ENCODE measurements around the gene ELMO1.

ELMO1 gene

DNA sequence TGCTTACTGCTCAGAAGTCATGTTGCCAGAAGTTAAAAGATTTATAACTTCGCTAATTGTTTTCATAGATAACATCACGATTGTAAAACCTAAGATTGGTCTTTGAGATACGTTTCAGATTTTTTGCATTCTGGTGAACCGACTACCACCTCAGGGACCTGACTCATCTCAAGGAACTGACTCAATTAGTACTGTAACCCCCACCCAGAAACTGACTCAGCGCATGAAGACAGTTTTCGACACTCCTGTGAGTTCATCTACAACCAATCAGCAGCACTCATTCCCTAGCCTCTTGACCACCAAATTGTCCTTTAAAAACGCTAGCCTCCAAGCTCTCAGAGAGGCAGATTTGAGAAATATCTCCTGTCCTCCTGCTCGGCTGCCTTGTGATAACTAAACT lies 72.3 kb downstream of the ELMO1 start:
- no peak overlapping the region for H3K27ac ChIP-seq
- ChIA-PET CTCF (no interaction called here), POLR2A (ENCODE audit: low non-redundant PET) (no interaction called here)
- TF ChIP-seq, protein P1, sequence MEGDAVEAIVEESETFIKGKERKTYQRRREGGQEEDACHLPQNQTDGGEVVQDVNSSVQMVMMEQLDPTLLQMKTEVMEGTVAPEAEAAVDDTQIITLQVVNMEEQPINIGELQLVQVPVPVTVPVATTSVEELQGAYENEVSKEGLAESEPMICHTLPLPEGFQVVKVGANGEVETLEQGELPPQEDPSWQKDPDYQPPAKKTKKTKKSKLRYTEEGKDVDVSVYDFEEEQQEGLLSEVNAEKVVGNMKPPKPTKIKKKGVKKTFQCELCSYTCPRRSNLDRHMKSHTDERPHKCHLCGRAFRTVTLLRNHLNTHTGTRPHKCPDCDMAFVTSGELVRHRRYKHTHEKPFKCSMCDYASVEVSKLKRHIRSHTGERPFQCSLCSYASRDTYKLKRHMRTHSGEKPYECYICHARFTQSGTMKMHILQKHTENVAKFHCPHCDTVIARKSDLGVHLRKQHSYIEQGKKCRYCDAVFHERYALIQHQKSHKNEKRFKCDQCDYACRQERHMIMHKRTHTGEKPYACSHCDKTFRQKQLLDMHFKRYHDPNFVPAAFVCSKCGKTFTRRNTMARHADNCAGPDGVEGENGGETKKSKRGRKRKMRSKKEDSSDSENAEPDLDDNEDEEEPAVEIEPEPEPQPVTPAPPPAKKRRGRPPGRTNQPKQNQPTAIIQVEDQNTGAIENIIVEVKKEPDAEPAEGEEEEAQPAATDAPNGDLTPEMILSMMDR (conservative IDR thresholded peaks at IDR 0.05; ENCODE audit: low read depth): no peak
- DNase-seq (ENCODE audit: low spot score): peak; percentile 4

DNA sequence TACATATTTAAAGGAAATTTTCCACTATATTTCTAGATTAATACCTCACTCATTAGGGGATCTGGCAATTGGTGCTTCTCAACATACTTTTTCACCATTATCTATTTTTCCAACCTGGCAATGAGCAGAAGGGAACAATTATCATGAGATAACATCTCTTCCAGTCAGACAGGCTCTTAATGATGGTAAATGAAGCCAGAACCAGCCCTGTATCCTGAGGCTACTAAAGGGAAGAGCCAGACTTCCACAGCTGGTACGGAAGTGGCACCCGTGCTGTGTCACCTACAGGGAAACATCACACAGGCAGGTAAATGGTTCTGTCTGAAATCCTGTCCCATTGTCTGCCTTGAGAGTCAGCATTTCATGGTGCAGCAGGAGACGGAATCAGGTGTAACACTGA lies 75.9 kb downstream of the ELMO1 start:
- ChIA-PET POLR2A (ENCODE audit: low non-redundant PET) (no interaction called here), CTCF (no interaction called here)
- TF ChIP-seq, protein P1 (conservative IDR thresholded peaks at IDR 0.05; ENCODE audit: low read depth): no peak
- DNase-seq (ENCODE audit: low spot score): no peak
- no peak overlapping the region for H3K27ac ChIP-seq

DNA sequence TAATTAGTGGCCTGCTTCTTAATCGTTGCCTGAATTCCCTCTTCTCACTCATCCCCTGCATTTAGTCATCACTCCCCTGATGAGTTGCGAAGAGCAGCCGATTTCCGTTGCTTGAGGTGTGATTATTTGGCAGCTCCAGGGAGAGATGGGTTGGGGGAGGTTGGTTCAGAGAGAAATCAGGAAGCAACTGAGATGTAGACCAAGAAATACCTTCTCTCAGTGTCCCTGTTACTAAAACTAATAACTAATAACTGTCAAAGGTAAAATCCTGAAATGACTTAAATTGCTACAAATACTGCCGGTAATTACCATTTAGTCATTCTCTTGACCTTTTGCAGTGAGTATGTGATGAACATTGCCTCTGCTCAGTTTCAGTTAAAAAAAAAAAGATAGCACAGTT lies 76.9 kb downstream of the ELMO1 start:
- TF ChIP-seq, protein P1 (conservative IDR thresholded peaks at IDR 0.05; ENCODE audit: low read depth): no peak
- ChIA-PET POLR2A (ENCODE audit: low non-redundant PET) (no interaction called here), CTCF (no interaction called here)
- no peak overlapping the region for H3K27ac ChIP-seq
- DNase-seq (ENCODE audit: low spot score): no peak

DNA sequence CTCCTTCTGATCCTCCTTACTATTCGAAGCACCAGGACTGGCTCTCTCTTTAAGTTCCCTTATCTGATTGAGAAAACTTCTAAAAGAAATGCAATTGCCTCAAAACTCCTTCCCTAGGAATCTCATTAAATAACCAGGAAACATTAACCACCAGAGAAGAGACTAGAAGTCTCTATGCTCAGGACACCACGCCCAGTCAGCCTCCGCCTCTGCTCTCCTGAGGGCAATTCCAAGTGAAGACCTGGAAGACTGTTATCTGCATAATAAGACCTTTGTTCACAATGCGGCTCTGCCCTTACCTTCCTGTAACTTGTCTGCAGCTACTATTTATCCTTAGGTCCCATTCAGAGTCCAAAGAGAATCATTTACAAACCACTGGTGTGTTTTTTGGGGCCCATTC lies 78.8 kb downstream of the ELMO1 start:
- no peak for DNase-seq (ENCODE audit: low spot score)
- POLR2A ChIA-PET (ENCODE audit: low non-redundant PET): no interaction called here
- CTCF ChIA-PET: interaction anchor here (0.6 kb wide), 1 partner anchor 82 kb away, joined by 3 read pairs; no protein-coding TSS in a partner anchor
- H3K27ac ChIP-seq: no peak overlapping the region
- TF ChIP-seq, protein P1 (conservative IDR thresholded peaks at IDR 0.05; ENCODE audit: low read depth): no peak

DNA sequence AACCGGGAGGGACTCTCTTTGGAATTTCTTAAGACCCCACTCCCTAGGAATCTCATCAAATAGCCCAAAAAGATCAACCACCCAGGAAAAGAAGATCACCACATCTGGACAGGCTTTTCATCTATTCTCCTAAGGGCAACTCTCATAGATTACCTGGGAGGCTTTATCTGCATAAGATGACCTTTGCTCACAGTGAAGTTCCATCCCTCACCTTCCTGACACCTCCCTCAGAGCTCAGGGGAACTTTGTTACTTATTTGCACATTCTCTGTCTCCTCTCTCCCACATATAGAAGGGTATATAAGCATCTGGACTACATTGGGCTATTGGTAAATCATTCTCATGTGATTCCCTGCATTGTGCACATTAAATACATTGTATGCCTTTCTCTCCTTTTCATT lies 80.1 kb downstream of the ELMO1 start:
- TF ChIP-seq, protein P1 (conservative IDR thresholded peaks at IDR 0.05; ENCODE audit: low read depth): no peak
- no peak overlapping the region for H3K27ac ChIP-seq
- ChIA-PET CTCF (no interaction called here), POLR2A (ENCODE audit: low non-redundant PET) (no interaction called here)
- DNase-seq (ENCODE audit: low spot score): no peak

DNA sequence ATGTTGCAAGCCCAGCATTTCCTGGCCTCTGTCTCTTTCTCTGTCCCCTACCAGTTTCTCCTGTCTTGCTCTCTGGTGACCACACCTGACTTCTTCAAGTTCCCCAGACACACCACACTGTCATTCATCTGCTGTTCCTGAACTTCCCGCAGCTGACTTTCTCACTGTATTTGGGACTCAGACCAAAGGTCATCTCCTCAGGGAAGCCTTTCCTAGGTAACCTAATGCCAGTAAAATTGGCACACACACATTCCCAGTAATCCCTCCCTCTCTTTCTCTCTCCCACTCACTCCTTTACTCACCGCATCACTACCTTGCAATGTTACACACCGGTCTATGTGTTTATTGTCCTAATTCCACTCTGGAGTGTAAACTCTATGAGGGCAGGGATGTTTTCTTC lies 81.7 kb downstream of the ELMO1 start:
- TF ChIP-seq, protein P1 (conservative IDR thresholded peaks at IDR 0.05; ENCODE audit: low read depth): no peak
- CTCF ChIA-PET: no interaction called here
- POLR2A ChIA-PET (ENCODE audit: low non-redundant PET): no interaction called here
- no peak overlapping the region for H3K27ac ChIP-seq
- no peak for DNase-seq (ENCODE audit: low spot score)

DNA sequence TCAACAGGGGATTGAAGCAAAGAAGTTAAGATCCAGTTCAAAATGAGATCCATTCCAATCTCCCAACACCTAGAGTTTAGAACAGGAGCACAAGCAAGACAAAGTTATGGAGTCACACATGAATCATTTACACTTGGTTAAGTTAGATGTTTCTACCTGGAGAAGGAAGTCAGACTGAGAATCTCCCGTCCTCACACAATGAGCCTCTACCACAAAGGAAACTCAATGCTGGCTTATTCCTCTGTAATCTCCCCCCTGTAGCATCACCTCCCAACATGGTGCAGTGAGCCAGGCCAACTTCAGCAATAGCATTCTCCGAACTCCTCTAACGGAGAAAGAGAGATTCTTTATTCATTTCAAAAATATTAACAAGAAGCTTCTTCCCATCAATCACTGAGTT lies 82.2 kb downstream of the ELMO1 start:
- TF ChIP-seq, protein P1 (conservative IDR thresholded peaks at IDR 0.05; ENCODE audit: low read depth): no peak
- ChIA-PET CTCF (no interaction called here), POLR2A (ENCODE audit: low non-redundant PET) (no interaction called here)
- no peak for DNase-seq (ENCODE audit: low spot score)
- H3K27ac ChIP-seq: no peak overlapping the region
